Motor neuron (in vitro differentiated cells): ENCODE results near the gene NRTN. TPM values are rescaled to one million over a fixed set of nuclear protein-coding genes. Genes with fewer than 3 reads are reported as not detected.
A peak's percentile ranks its signal among the peaks of the same experiment; 100 is the strongest.
"Not testable (repeated sequence)": the region's sequence is repeated elsewhere in the genome, so short reads cannot be mapped to it uniquely, and the experiment has no call there.

ENCODE experiments used
- ATAC-seq, 8 experiments: fragments of 200-7000 bp; cut with Tn5 transposase; replicated peaks in 6 of 8; 2 replicates each; pipeline ENCODE4 v1.8.0; 2021; ENCODE audit warnings: mild to moderate bottlenecking in 8 of 8, moderate library complexity in 8 of 8
- H3K27ac ChIP-seq, 2 donors: fragments of 250-450 bp; sonication (Bioruptor Pico); 2 replicates each; pipeline ENCODE4 v1.9.0; 2021; ENCODE audit warnings: antibody characterized with exemption in 2 of 2, mild to moderate bottlenecking in 2 of 2, moderate library complexity in 1 of 2
- H3K4me1 ChIP-seq, 2 donors: fragments of 250-450 bp; sonication (Bioruptor Pico); replicated peaks in 1 of 2; 2 replicates each; pipeline ENCODE4 v1.6.1; 2021; ENCODE audit warnings: antibody characterized with exemption in 2 of 2, mild to moderate bottlenecking in 2 of 2, moderate library complexity in 1 of 2
- H3K4me3 ChIP-seq, 5 donors: fragments of 250-450 bp; sonication (Bioruptor Pico); 2 replicates each; pipeline ENCODE4 v1.9.0; 2021; ENCODE audit warnings: antibody characterized with exemption in 5 of 5, mild to moderate bottlenecking in 5 of 5, moderate library complexity in 4 of 5
- WGBS, 10 experiments: fragments of 450-650 bp; shearing (Covaris generic); methylation state at CpG; one replicate each; pipeline ENCODE4 v1.0.0; 2022; 5-methylcytosine and 5-hydroxymethylcytosine counted together
- in situ Hi-C, 9 experiments: fragments of 400-800 bp; cut with MboI; loops; one replicate each; pipeline ENCODE4 v1.15.0; 2021; ENCODE audit warnings: low sequenced_read_pairs in 9 of 9, low pct_unique_long_range_greater_than_20kb in 2 of 9; ENCODE audit not compliant: unreplicated experiment in 9 of 9
- total RNA-seq, 8 experiments: library from RNA; unstranded; fragments of 300-600 nt; gene quantifications; 2 replicates each; pipeline versions ENCODE4 v1.2.3 to v1.2.4, GENCODE V29; 2022

The NRTN gene
- total RNA-seq, 8 experiments from 2014 or later, result 0.49 to 2.7 (median 1.1) TPM; not detected in 2

GRCh38 chr19:5851302-5851701 lies 46.4 kb downstream of the NRTN start, which contains the start of gene FUT3:
Gene FUT3 (minus strand): TSS chr19:5851449.
- Histone ChIP-seq H3K27ac (no peak within 1 kb of the TSS), H3K4me3 (no peak within 1 kb of the TSS), H3K4me1 (peaks cover 4 to 10% of the 10 kb centered on the region in 2 donors)
- in situ Hi-C loops, result no loop called here
- WGBS, 10 experiments, result 93 to 97% methylated on average over 5 to 6 of the region's 10 CpGs; no CpG with 5 or more reads in 8 of the 10 experiments
- ATAC-seq, result no peak

DNA sequence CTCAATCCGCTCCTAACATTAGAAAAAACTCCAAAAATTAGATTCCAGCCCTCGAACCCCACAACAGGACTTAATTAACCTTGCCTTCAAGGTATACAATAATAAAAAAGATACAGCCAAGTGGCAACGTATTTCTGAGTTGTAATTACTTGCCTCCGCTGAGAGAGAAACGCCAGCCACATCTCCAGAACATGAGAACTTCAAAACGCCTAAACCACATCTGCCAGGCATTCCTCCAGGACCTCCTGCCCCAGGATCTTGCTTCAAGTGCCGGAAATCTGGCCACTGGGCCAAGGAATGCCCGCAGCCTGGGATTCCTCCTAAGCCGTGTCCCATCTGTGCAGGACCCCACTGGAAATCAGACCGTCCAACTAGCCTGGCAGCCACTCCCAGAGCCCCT lies 49.3 kb downstream of the NRTN start:
- 0 to 92% (median 57%) methylated on average over 1 to 7 of the region's 10 CpGs; no CpG with 5 or more reads in 2 of the 10 experiments for WGBS, 10 experiments
- in situ Hi-C loops, H3K4me1 ChIP-seq, H3K4me3 ChIP-seq, ATAC-seq, H3K27ac ChIP-seq: not testable (repeated sequence)

DNA sequence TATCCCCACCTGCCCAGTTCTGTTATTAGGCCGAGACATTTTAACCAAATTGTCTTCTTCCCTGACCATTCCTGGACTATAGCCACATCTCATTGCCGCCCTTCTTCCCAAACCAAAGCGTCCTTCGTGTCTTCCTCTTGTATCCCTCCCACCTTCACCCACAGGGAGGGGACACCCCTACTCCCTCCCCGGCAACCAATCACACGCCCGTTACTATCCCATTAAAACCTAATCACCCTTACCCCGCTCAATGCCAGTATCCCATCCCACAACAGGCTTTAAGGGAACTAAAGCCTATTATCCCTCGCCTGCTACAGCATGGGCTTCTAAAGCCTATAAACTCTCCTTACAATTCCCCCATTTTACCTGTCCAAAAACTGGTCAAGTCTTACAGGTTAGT lies 50.3 kb downstream of the NRTN start:
- H3K27ac ChIP-seq, in situ Hi-C loops, H3K4me1 ChIP-seq, H3K4me3 ChIP-seq, ATAC-seq: not testable (repeated sequence)
- 43 to 100% (median 86%) methylated on average over 1 to 6 of the region's 9 CpGs; no CpG with 5 or more reads in 1 of the 10 experiments for WGBS, 10 experiments

DNA sequence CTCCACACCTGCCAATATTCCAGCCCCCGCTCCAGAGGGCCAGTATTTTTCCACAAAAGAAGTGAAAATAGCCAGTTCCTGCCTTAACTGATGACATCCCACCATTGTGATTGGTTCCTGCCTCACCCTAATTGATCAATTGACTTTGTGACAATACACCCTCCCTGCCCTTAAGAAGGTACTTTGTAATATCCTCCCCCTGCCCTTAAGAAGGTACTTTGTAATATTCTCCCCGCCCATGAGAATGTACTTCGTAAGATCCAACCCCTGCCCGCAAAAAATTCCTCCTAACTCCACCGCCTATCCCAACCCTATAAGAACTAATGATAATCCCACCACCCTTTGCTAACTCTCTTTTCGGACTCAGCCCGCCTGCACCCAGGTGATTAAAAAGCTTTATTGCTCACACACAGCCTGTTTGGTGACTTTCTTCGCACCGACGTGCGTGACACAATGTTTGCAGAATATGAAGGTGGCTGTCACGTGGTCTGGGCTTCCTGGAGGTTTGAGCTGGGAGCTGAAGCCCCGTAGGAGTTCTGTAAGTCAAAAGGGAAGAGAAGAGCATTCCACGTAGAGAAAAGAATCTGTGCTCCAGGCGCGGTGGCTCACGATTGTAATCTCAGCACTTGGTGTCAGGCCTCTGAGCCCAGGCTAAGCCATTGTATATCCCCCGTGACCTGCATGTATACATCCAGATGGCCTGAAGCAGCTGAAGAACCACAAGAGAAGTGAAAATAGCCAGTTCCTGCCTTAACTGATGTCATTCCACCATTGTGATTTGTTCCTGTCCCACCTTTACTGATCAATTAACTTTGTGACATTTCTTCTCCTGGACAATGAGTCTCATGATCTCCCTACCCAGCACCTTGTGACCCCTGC lies 52.6 kb downstream of the NRTN start:
- no peak for ATAC-seq
- Histone ChIP-seq H3K4me3 (no peak overlapping the region), H3K27ac (no peak overlapping the region), H3K4me1 (peaks cover 0 to 3% of the 10 kb centered on the region in 2 donors)
- in situ Hi-C loops, result no loop called here
- 33 to 93% (median 82%) methylated on average over 1 to 12 of the region's 18 CpGs for WGBS, 10 experiments

DNA sequence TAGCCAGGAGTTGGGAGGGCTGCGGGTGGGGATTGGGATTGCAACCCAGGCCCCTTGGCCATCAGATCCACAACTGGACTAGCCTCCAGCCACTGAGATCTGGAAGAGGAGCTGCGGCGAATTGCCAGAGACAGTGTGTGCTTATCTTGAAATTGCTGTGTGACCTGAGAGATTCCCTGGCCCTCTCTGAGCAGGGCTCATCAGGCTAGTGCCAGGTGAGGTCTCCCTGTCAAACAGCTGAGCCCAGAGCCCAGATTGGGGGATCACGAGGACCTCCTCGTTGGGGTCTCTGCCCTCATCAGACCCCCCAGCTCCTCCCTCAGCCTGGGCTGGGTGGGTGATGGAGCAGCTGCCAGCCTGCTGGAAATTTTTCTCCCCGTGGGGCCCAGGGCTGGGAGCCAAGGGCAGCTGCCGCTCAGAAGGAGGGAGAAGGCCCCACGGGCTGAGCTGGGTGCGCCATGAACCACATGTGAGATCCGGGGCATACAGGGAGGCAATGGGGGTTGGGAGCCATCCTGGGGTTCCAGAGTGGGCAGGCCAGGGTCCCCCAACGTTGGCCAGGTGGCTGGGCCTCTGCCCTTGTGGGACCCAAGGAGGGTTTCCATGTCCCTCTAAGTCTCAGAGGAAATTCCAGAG lies 58.3 kb downstream of the NRTN start:
- in situ Hi-C loops, result no loop called here
- WGBS, 10 experiments, result 17 to 89% methylated on average over 1 to 3 of the region's 11 CpGs; no CpG with 5 or more reads in 8 of the 10 experiments
- H3K27ac ChIP-seq, result no peak overlapping the region
- no peak for ATAC-seq
- no peaks in the 10 kb centered on the region for H3K4me1 ChIP-seq
- H3K4me3 ChIP-seq, result no peak overlapping the region

- no peak for ATAC-seq
- WGBS, 10 experiments, result 0 to 80% (median 63%) methylated on average over 1 of the region's 9 CpGs; no CpG with 5 or more reads in 6 of the 10 experiments
- H3K27ac ChIP-seq, result no peak overlapping the region
- H3K4me3 ChIP-seq, result no peak overlapping the region
- in situ Hi-C loops, result no loop called here
- no peaks in the 10 kb centered on the region for H3K4me1 ChIP-seq
Observed at GRCh38 chr19:5864013-5864720, 59.3 kb downstream of the NRTN start.

- ATAC-seq, result peak in 2 of 8 experiments; percentile 13 to 25
- no peaks in the 10 kb centered on the region for H3K4me1 ChIP-seq
- 80 to 100% (median 82%) methylated on average over 1 to 9 of the region's 14 CpGs; no CpG with 5 or more reads in 6 of the 10 experiments for WGBS, 10 experiments
- no peak overlapping the region for H3K27ac ChIP-seq
- no peak overlapping the region for H3K4me3 ChIP-seq
- in situ Hi-C loops, result no loop called here
Observed at GRCh38 chr19:5864725-5865486, 60.0 kb downstream of the NRTN start.

- no peak overlapping the region for H3K4me3 ChIP-seq
- H3K27ac ChIP-seq, result no peak overlapping the region
- no peaks in the 10 kb centered on the region for H3K4me1 ChIP-seq
- no peak for ATAC-seq
- in situ Hi-C loops, result no loop called here
- WGBS, 10 experiments, result 60 to 90% methylated on average over 2 of the region's 11 CpGs; no CpG with 5 or more reads in 8 of the 10 experiments
Observed at GRCh38 chr19:5865772-5866171, 60.9 kb downstream of the NRTN start.

DNA sequence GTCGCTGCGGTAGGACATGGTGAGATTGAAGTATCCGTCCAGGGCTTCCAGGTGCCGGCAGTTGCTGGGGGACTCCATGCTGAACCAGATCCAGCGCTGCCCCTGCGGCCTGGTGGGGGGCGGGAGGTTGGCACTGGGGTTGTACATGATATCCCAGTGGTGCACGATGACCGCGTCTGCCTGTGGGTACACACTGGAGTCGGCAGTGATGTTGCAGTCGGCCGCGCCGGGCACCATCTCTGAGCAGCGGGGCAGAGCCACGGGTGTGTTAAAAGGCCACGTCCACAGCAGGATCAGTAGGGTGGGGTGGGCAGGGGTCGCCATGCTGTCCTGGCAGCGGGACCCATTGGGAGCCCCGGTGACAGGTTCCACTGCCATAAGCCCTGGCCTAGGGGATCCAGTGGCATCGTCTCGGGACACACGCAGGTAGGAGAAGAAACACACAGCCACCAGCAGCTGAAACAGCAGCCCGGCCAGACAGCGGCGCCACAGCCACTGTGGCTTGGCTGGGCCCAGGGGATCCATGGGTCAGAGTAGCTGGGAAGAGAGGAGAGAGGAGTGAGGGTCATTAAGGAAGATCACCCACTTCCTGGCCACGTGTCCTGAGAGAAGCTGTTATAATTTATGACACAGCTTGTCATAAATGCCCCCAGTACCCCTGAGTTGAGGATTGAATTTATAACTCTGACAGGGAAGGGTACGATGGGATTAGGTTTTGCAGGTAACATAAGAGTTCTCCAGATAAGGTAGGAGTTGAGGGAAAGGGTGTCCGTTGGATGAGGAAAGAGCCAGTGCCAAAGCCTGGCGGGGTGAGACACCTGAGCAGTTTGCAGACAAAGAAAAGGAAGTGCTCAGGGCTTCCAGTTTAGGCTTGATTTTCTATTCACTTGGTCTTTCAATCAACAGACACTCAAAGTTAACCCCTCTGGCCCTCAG lies 62.6 kb downstream of the NRTN start:
- ATAC-seq, result peak in 1 of 8 experiments; percentile 6
- 6 to 100% (median 49%) methylated on average over 1 to 5 of the region's 31 CpGs; no CpG with 5 or more reads in 5 of the 10 experiments for WGBS, 10 experiments
- in situ Hi-C loops, result no loop called here

DNA sequence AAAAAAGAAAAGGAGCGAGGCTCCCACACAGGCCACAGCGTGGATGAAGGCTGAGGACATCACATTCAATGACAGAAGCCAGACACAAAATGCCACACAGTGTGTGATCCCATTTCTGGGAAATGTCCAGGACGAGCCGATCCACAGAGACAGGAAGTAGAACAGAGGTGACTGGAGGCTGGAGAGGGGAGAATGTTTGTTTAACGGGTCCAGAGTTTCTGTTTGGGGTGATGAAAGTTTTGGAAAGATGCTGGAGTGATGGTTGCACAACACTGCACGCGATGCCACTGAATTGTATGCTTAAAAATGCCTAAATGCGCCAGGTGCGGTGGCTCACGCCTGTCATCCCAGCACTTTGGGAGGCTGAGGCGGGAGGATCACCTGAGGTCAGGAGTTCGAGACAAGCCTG lies 66.1 kb downstream of the NRTN start:
- H3K4me1 ChIP-seq, result no peaks in the 10 kb centered on the region
- H3K27ac ChIP-seq, result no peak overlapping the region
- 48 to 100% (median 88%) methylated on average over 2 to 9 of the region's 12 CpGs; no CpG with 5 or more reads in 2 of the 10 experiments for WGBS, 10 experiments
- in situ Hi-C loops, result no loop called here
- H3K4me3 ChIP-seq, result no peak overlapping the region
- no peak for ATAC-seq

More for the DNA sequence above, 62.6 kb downstream of the NRTN start:
- Histone ChIP-seq H3K27ac (no peak overlapping the region), H3K4me1 (no peaks in the 10 kb centered on the region), H3K4me3 (no peak overlapping the region)

DNA sequence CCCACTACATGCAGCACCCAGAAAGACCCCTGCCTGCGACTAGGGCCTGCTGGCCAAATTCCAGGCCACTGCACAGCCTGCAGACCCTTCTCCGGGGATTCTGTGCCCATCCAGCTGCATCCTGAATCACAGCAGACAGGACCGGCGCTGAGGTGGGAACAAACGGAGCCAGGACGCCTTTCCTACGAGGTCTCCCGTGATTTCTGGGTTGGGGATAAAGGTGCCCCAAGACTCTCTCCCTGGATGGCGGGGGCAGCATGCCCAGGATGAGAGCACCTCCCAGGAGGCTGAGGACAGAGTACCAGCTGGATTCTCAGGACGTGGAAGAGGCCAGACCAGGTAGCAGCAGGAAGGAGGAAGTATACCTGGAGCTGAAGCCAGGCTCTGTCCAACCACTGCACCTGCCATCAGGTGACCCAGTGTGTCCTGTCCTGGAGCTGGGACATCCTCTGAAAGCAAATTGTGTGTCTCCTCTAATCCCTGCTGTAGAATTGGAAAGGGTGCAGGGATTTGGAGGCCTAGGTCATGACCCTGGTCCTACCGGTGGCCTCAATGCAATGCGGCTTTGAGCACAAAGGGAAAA lies 68.8 kb downstream of the NRTN start:
- in situ Hi-C loops, result no loop called here
- WGBS, 10 experiments, result 83 to 100% (median 88%) methylated on average over 1 to 7 of the region's 12 CpGs; no CpG with 5 or more reads in 6 of the 10 experiments

More for the DNA sequence above, 68.8 kb downstream of the NRTN start:
- no peak for ATAC-seq
- no peak overlapping the region for H3K4me3 ChIP-seq
- H3K27ac ChIP-seq, result no peak overlapping the region
- H3K4me1 ChIP-seq, result peaks cover 7 to 11% of the 10 kb centered on the region in 2 donors
